Measurements from ENCODE around the gene MIDN.

Gene MIDN

GRCh38 chr19:1288226-1288612, 39.8 kb downstream of the MIDN start (continued):
- TF ChIP-seq TSHZ1 (tag by site-specific recombination; IDR thresholded peaks at IDR 0.05; ENCODE audit: borderline replicate concordance), result no peak
- TF ChIP-seq ZNF23 (tag by site-specific recombination; IDR thresholded peaks at IDR 0.05; ENCODE audit: borderline replicate concordance), result no peak
- no peak for TF ChIP-seq ZNF514 (tag by site-specific recombination; IDR thresholded peaks at IDR 0.05)
- TF ChIP-seq ZNF221 (tag by site-specific recombination; IDR thresholded peaks at IDR 0.05; ENCODE audit: borderline replicate concordance), result no peak
- TF ChIP-seq ZSCAN30 (tag by site-specific recombination; IDR thresholded peaks at IDR 0.05), result no peak
- no peak for TF ChIP-seq OVOL3 (tag by site-specific recombination; IDR thresholded peaks at IDR 0.05)
- TF ChIP-seq YY1 (tag by site-specific recombination; IDR thresholded peaks at IDR 0.05), result no peak
- no peak for TF ChIP-seq ZNF76 (tag by site-specific recombination; IDR thresholded peaks at IDR 0.05; ENCODE audit: borderline replicate concordance, low read depth)
- TF ChIP-seq ZIC2 (tag by site-specific recombination; IDR thresholded peaks at IDR 0.05), result peak; percentile 42

GRCh38 chr19:1288833-1289685, 40.7 kb downstream of the MIDN start:
- CTCF ChIA-PET, result no interaction called here
- POLR2A ChIA-PET, result no interaction called here
- Histone ChIP-seq H3K27ac (ENCODE audit: extremely low read depth, low read depth, low read length) (no peak overlapping the region), H3K36me3 (ENCODE audit: control insufficient read depth in 2 of 2, insufficient read depth in 1 of 2, low read length in 2 of 2) (no peaks in the 10 kb centered on the region), H3K4me1 (ENCODE audit: control insufficient read depth, insufficient read depth, low read length) (peaks cover 5% of the 10 kb centered on the region), H3K9me3 (ENCODE audit: control insufficient read depth, insufficient read depth, low read depth, low read length) (no peaks in the 10 kb centered on the region), H3K4me3 (ENCODE audit: low read depth, low read length) (no peak overlapping the region)
- TF ChIP-seq ZNF16 (tag by site-specific recombination; IDR thresholded peaks at IDR 0.05; ENCODE audit: low read depth), result no peak
- no peak for TF ChIP-seq ZNF114 (tag by site-specific recombination; IDR thresholded peaks at IDR 0.05)
- TF ChIP-seq SP7 (tag by site-specific recombination; IDR thresholded peaks at IDR 0.05), result no peak
- no peak for TF ChIP-seq ZBTB8A (tag by site-specific recombination; IDR thresholded peaks at IDR 0.05)
- no peak for TF ChIP-seq ZNF658 (tag by site-specific recombination; IDR thresholded peaks at IDR 0.05)
- TF ChIP-seq ZNF600 (tag by site-specific recombination; IDR thresholded peaks at IDR 0.05), result no peak
- TF ChIP-seq ZNF639 (tag by site-specific recombination; IDR thresholded peaks at IDR 0.05), result no peak
- TF ChIP-seq GLIS2 (tag by site-specific recombination; IDR thresholded peaks at IDR 0.05), result peak; percentile 32; the same call in 1 of the 2 replicates
- TF ChIP-seq ZNF423 (tag by site-specific recombination; IDR thresholded peaks at IDR 0.05), result no peak
- peak; percentile 36; the same call in 1 of the 2 replicates for TF ChIP-seq GLIS1 (tag by site-specific recombination; IDR thresholded peaks at IDR 0.05)
- TF ChIP-seq GLI2 (tag by site-specific recombination; IDR thresholded peaks at IDR 0.05; ENCODE audit: borderline replicate concordance, low read depth), result no peak
- no peak for TF ChIP-seq KLF7 (tag by site-specific recombination; IDR thresholded peaks at IDR 0.05; ENCODE audit: borderline replicate concordance)
- TF ChIP-seq ZNF530 (tag by site-specific recombination; IDR thresholded peaks at IDR 0.05; ENCODE audit: low read depth), result no peak
- TF ChIP-seq SP2 (tag by site-specific recombination; IDR thresholded peaks at IDR 0.05), result no peak
- no peak for TF ChIP-seq TSHZ1 (tag by site-specific recombination; IDR thresholded peaks at IDR 0.05; ENCODE audit: borderline replicate concordance)
- 0 out of 2 replicates have a peak, but pooled peaks have one; percentile 40 for TF ChIP-seq ZBTB10 (tag by site-specific recombination; IDR thresholded peaks at IDR 0.05)
